ENCODE data around the gene SLC35B1.

- TF ChIP-seq CTCF (conservative IDR thresholded peaks at IDR 0.05) = no peak
- TF ChIP-seq ZFX (IDR thresholded peaks at IDR 0.05) = no peak
These were observed 33.3 kb downstream of the SLC35B1 start for GRCh38 chr17:49674507-49674906.

All from C4-2B (cell line).